HG03196 (cell line): ENCODE measurements around the gene CRIM1.

Experiments used
- ATAC-seq: cut with Tn5 transposase; IDR thresholded peaks from one replicate; pipeline ENCODE4 v1.9.1; 2021; ENCODE audit not compliant: unreplicated experiment

Gene CRIM1

GRCh38 chr2:36421379-36421778, 65.8 kb downstream of the CRIM1 start:
- no peak for ATAC-seq

- ATAC-seq = no peak
Measured at GRCh38 chr2:36423172-36423571, 67.6 kb downstream of the CRIM1 start.

- ATAC-seq = no peak
Measured at GRCh38 chr2:36423619-36424120, 68.1 kb downstream of the CRIM1 start.

GRCh38 chr2:36425608-36426355, 70.2 kb downstream of the CRIM1 start:
- ATAC-seq = no peak

- ATAC-seq = no peak
Measured at GRCh38 chr2:36427790-36428243, 72.2 kb downstream of the CRIM1 start.

- ATAC-seq = no peak
Measured at GRCh38 chr2:36430549-36430948, 75.0 kb downstream of the CRIM1 start.

- no peak for ATAC-seq
Measured at GRCh38 chr2:36432479-36432878, 76.9 kb downstream of the CRIM1 start.

GRCh38 chr2:36433311-36434217, 78.0 kb downstream of the CRIM1 start:
- no peak for ATAC-seq

GRCh38 chr2:36438449-36438977, 82.9 kb downstream of the CRIM1 start:
- ATAC-seq = no peak

GRCh38 chr2:36439084-36439483, 83.5 kb downstream of the CRIM1 start:
- no peak for ATAC-seq

GRCh38 chr2:36441065-36441625, 85.6 kb downstream of the CRIM1 start:
- ATAC-seq = no peak

- ATAC-seq = peak; percentile 52
Measured at GRCh38 chr2:36441816-36442215, 86.2 kb downstream of the CRIM1 start.

- ATAC-seq = no peak
Measured at GRCh38 chr2:36444216-36444936, 88.8 kb downstream of the CRIM1 start.

- no peak for ATAC-seq
Measured at GRCh38 chr2:36445185-36445866, 89.7 kb downstream of the CRIM1 start.

- ATAC-seq = no peak
Measured at GRCh38 chr2:36446294-36446693, 90.7 kb downstream of the CRIM1 start.

GRCh38 chr2:36449213-36449612, 93.6 kb downstream of the CRIM1 start:
- ATAC-seq = no peak

- ATAC-seq = no peak
Measured at GRCh38 chr2:36449943-36450392, 94.4 kb downstream of the CRIM1 start.

GRCh38 chr2:36450466-36451196, 95.1 kb downstream of the CRIM1 start:
- ATAC-seq = no peak

GRCh38 chr2:36451512-36451911, 95.9 kb downstream of the CRIM1 start:
- ATAC-seq = no peak
